GM19324 (cell line): ENCODE measurements around the gene KIAA0825.
A peak's percentile ranks its signal among the peaks of the same experiment; 100 is the strongest.
"Not testable (repeated sequence)": the region's sequence is repeated elsewhere in the genome, so short reads cannot be mapped to it uniquely, and the experiment has no call there.

ENCODE experiments used
- ATAC-seq: cut with Tn5 transposase; IDR thresholded peaks from one replicate; pipeline ENCODE4 v1.9.1; 2021; ENCODE audit warnings: mild to moderate bottlenecking, moderate library complexity; ENCODE audit not compliant: unreplicated experiment, low FRiP score

The KIAA0825 gene

DNA sequence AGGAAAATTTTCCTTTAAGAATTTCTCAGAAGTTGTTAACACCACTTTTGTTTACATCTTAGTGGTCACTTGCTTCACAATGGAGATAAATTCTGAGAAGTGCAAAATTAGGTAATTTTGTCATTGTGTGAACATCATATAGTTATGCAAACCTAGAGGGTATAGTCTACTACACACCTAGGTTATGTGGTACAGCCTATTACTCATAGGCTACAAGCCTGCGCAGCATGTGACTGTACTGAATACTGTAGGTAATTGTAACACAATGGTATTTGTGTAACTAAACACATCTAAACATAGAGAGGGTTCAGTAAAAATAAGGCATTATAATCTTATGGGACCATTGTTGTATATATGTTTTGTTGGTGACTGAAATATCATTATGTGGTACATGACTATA lies 488.3 kb downstream of the KIAA0825 start:
- no peak for ATAC-seq

GRCh38 chr5:94125107-94125506 lies 493.3 kb downstream of the KIAA0825 start:
- no peak for ATAC-seq

DNA sequence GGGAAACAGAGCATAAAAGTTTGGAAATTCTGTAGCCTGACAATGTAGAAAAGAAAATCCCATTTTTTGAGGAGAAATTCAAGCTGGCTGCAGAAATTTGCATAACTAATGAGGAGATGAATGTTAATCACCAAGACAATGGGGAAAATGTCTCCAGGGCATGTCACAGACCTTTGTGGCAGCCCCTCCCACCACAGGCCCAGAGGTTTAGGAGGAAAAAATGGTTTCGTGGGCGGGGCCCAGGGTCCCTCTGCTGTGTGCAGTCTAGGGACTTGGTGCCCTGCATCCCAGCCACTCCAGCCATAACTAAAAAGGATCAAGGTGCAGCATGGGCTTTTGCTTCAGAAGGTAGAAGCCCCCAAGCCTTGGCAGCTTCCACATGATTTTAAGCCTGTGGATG lies 502.1 kb downstream of the KIAA0825 start:
- ATAC-seq: not testable (repeated sequence)

GRCh38 chr5:94113087-94113486 lies 505.3 kb downstream of the KIAA0825 start:
- ATAC-seq: no peak

DNA sequence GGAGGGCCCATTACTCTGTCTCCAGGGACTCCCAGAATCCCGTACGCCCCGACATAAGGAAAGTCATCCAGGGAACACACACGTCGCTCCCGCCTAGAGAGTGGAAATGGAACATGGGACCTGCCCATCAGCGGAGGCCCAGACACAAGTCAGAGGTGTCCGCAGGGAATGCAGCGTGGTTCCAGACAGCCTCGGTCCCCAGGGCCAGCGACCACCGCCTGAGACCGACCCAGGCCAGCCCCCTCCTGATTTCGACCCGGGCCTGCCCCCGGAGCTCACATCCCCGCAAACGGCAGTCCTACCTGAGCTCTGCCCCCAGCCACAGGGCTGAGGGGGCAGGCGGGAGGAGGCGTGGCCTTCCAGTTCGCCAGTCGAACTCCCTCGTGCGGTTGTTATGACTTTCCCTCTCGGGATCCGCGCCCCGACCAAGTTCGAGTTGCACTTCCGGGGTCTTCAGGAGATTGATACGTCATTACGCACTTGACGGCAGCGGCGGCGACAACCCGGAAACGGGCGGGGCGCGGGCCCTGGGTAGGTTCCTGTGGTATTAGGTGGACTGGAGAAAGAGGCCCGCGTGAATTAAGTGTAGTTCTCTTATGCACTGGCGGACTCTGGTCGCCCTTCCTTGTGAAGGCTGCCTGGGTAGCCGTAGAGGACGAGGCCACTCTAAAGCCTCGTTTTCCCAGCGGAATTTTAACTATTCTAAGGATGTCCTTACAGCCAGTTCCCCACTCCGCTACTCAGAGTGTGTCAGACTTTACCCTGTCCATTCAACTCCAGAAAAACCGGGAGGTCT lies 507.0 kb downstream of the KIAA0825 start:
- ATAC-seq: peak; percentile 100

GRCh38 chr5:94103514-94104245 lies 514.7 kb downstream of the KIAA0825 start:
- ATAC-seq: no peak
